Esophagus muscularis mucosa (tissue), 4 donors: ENCODE data around the gene HSBP1L1.

Experiments used
- EP300 ChIP-seq: sonication (generic); formaldehyde crosslinking; IDR thresholded peaks from one replicate; pipeline ENCODE4 v1.6.1; 2017; ENCODE audit warnings: antibody characterized with exemption
- POLR2A ChIP-seq: fragments of 450-650 bp; IDR thresholded peaks from one replicate; pipeline ENCODE4 v1.6.1; 2017; ENCODE audit warnings: antibody characterized with exemption, moderate library complexity, mild to moderate bottlenecking, low read depth
- POLR2AphosphoS5 ChIP-seq, 2 donors: sonication (generic); formaldehyde crosslinking; IDR thresholded peaks; one replicate each; pipeline ENCODE4 v1.6.1; 2017; ENCODE audit warnings: antibody characterized with exemption in 2 of 2
- TF ChIP-seq, protein P1 (sequence below), 3 experiments: fragments of 200-600 bp in 2 of 3; fragments of 450-650 bp in 1 of 3; sonication (generic) in 2 of 3; IDR thresholded peaks; one replicate each; pipeline ENCODE4 v1.5.1; 2017 to 2019; ENCODE audit warnings: antibody characterized with exemption in 3 of 3, mild to moderate bottlenecking in 2 of 3, moderate library complexity in 1 of 3

DNA sequence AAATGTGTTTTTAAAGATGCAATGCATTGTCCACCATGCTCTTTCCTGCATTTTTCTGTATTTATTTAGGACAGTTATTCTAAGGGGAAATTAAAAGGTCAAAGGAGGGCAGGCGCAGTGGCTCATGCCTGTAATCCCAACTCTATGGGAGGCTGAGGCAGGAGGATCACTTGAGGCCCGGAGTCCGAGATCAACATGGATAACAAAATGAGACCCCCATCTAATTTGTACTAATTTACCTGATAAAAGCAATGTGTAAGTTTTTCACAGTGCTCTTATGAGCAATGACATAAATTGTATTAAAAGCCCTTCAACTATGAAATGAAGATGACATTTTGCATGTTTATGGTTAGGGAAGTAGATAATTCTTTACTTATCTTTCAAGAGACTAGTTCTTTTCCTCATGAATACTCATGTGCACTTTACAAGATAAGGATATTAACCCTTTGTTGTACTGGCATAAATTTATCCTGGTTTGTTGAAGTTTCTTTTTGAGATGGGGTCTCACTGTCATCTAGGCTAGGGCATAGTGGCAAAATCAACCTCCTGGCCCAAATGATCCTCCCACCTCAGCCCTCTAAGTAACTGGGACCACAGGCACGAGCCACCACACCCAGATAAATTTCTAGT is 9.7 kb downstream of the HSBP1L1 start:
- TF ChIP-seq, protein P1, sequence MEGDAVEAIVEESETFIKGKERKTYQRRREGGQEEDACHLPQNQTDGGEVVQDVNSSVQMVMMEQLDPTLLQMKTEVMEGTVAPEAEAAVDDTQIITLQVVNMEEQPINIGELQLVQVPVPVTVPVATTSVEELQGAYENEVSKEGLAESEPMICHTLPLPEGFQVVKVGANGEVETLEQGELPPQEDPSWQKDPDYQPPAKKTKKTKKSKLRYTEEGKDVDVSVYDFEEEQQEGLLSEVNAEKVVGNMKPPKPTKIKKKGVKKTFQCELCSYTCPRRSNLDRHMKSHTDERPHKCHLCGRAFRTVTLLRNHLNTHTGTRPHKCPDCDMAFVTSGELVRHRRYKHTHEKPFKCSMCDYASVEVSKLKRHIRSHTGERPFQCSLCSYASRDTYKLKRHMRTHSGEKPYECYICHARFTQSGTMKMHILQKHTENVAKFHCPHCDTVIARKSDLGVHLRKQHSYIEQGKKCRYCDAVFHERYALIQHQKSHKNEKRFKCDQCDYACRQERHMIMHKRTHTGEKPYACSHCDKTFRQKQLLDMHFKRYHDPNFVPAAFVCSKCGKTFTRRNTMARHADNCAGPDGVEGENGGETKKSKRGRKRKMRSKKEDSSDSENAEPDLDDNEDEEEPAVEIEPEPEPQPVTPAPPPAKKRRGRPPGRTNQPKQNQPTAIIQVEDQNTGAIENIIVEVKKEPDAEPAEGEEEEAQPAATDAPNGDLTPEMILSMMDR (IDR thresholded peaks at IDR 0.05), result no peak
- TF ChIP-seq POLR2A, result no peak
- TF ChIP-seq EP300, result no peak
- TF ChIP-seq POLR2AphosphoS5 (IDR thresholded peaks at IDR 0.05), result no peak
